ENCODE measurements around the gene BRPF1.

- no peak for TF ChIP-seq TAF1 (IDR thresholded peaks at IDR 0.05; ENCODE audit: low read depth)
- TF ChIP-seq RAD21 (IDR thresholded peaks at IDR 0.05; ENCODE audit: low read depth): no peak
- no peak for TF ChIP-seq TCF12 (IDR thresholded peaks at IDR 0.05; ENCODE audit: low read depth)
- no peak for TF ChIP-seq ZBTB7A (IDR thresholded peaks at IDR 0.05; ENCODE audit: low read depth)
- no peak for TF ChIP-seq MAX (IDR thresholded peaks at IDR 0.05)
- TF ChIP-seq NFIC (IDR thresholded peaks at IDR 0.05): no peak
- no peak for TF ChIP-seq REST (IDR thresholded peaks at IDR 0.05; ENCODE audit: low read depth)
- TF ChIP-seq EP300 (IDR thresholded peaks at IDR 0.05; ENCODE audit: borderline replicate concordance): no peak
- TF ChIP-seq USF1 (IDR thresholded peaks at IDR 0.05): no peak
- TF ChIP-seq YY1 (IDR thresholded peaks at IDR 0.05; ENCODE audit: low read depth): no peak
These were observed 1.2 kb downstream of the BRPF1 start for GRCh38 chr3:9732740-9733115.

All from Ishikawa (cell line).